HG03558 (cell line): ENCODE data around the gene ENDOG.
A peak's percentile ranks its signal among the peaks of the same experiment; 100 is the strongest.
"Not testable (repeated sequence)": the region's sequence is repeated elsewhere in the genome, so short reads cannot be mapped to it uniquely, and the experiment has no call there.

Experiments
- ATAC-seq: cut with Tn5 transposase; IDR thresholded peaks from one replicate; pipeline ENCODE4 v1.9.1; 2021; ENCODE audit warnings: moderate number of reproducible peaks; ENCODE audit not compliant: unreplicated experiment; ENCODE audit errors: extremely low read depth

ENDOG gene

DNA sequence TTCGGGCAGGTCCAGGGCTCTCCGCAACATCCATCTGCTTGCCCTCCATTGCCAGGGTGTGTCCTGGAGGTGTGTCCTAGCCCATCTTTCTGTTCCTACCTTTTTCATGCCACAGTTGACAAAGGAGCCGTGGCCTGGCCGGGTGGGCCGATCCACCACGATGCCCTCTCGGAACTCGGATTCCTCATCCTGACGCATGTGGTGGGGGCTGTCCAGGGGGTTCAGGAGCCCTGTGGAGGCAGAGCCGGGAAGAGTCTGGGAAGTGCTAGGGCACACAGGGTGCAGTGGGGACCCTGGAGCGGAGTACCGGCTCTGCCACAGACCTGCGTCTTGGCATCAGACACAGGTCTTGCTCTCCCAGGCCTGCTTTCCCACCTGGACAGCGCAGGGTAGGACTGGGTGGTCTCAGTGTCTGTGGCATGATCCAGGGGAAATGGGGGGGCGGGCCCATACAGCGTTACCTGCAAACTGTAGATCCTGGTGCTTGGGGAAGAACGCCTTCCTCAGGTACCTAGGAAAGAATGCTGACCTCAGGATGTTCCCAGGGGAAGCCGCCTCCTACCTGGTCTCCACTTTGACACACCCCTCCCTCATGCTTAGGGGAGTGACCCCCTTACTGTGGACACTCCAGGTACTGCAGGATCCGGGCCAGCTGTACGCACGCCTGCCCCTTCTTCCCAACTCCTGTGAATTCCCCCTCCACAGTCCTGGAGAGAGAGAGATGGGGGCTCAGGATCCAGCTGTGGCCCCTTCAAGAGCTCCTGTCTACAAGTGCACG, 7.8 kb downstream of the ENDOG start:
- no peak for ATAC-seq

DNA sequence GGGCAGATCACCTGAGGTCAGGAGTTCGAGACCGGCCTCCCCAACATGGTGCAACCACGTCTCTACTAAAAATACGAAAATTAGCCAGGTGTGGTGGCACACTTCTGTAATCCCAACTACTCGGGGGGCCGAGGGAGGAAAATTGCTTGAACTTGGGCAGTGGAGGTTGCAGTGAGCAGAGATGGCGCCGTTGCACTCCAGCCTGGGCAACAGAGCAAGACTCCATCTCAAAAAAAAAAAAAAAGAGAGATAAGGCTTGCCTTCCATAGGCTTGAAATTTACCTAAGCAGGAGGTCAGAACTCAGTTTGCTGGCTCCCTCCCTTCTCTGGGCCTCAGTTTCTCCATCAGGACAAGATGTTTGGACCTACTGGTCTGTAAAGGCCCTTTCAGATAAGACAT, 10.0 kb downstream of the ENDOG start:
- ATAC-seq = no peak

DNA sequence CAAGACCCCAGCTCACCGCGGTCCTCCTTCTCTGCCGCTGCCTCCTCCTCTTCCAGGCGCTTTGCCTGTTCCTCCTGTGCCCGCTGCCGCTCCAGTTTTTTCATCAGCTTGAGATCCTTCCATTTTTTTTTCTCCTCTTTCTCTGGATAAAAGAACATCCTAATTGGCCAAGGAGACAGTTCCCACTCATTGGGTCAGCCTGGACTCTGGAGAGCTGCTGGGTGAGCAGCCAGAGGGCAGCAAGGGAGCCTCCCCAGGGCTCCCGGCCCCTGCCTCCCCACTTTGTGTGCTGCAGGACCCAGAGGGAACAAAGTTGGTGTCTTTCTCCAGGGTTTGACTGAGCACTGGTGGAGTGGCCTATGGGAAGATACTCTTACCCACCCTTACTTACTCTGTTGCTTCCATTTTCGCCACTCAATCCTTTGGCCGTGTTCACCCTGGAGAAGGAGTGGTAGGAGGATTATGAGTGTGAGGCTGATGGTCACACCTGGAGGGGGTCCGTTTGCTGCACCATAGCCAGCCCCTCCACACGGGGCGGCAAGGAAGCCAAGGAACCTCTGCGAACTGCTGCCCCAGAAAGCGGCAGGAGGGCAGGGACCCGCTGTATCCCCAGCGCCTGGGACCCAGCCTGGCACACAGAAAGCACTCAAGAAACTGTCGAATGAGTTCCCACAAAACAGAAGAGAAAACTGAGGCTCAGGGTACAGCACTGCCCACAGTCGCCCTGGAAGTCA, 10.6 kb downstream of the ENDOG start:
- ATAC-seq = no peak

DNA sequence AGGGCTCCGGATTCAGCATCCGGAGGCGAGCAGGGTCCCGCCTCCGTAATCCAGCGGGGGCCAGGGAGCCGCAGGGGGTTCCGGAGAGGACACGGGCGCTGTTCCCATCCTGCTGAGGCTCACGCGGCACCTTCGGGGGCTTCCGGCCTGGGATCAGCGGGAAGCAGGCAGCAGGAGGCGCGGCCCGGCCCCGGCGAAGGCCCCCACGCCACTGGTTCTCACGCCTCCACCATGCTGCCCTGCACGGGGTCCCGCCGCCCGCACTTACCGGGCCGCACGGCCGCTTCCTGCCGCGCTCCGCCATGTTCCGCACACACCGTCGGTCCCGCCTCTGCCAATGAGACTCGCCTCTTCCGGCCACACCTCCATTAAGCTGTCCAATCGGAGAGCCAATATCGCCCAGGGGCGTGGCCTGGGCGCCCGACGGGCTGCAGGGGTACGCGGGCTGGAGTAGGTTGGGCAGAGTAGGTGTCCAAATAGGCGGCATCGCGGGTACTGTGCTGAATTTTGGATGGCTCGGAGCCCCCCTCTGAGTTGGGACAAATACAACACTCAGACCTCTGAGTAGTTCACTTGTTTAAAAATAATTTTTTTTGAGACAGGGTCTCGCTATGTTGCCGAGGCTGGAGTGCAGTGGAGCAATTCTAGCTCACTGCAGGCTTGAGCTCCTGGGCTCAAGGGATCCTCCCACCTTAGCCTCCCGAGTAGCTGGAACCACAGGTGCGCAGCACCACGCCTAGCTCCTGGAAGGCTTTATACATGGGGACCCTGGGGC, 11.4 kb downstream of the ENDOG start, which contains the start of gene SPOUT1:
Gene SPOUT1, minus strand, starts transcription at position 318 of the 775 bp plus-strand sequence. Its CDS starts 14 bp downstream, at position 304.
- peak; percentile 79 for ATAC-seq

DNA sequence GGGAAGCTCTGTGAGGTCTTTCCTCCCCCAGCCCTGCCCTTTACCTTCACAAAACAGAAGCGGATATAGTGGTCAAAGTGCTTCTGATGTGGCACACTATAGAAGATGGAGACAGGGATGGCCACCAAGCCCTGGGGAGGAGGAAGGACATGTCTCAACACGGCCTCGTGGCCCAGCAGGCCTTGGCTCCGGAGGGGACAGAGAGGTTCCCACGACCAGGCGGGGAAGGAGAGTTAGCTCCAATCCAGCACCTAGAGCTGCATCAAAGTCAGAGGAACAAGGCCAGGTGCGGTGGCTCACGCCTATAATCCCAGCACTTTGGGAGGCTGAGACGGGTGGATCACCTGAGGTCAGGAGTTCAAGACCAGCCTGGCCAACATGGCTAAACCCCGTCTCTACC, 15.4 kb downstream of the ENDOG start:
- no peak for ATAC-seq

DNA sequence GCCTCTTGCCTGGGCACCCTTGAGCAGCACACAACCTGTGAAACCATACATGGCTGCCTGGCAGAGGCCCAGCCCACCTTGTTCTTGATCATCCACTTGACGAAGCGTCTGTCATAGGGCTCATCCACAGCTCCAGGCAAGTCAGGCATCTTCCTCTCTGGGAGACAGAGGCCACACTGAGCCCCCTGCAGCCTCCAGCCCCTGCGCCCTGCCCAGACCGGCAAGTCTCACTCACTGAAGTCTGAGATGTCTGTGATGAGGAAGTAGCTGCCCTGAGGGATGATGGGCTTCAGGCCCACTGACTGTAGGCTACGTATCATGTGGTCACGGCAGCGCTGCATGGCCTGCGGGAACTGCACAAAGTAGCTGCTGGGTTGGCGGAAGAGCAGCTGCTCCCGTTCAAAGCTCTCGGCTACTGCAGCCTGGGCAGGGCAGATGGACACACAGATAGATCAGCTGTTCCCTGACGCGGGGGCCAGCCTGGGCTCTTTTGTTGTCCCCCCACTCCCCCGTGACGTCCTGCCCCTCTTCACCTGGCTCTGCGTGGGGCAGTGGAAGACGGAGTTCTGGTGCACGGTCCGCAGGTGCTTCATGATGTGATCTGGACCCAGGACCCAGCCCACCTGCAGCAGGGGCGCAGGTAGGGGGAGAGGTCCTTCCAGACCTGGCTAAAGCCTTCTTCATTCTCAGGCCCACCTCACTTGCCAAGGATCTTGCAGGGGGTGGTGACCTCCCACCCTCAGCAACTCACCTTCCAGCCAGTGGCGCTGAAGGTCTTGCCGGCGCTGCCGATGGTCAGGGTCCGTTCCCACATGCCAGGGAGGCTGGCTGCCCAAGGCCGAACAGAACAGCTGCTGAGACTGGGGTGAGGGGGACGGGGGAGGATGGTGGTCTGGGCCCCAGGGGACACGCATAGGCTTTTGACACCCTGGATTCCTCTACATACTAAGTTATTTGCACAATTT, 17.2 kb downstream of the ENDOG start:
- no peak for ATAC-seq

DNA sequence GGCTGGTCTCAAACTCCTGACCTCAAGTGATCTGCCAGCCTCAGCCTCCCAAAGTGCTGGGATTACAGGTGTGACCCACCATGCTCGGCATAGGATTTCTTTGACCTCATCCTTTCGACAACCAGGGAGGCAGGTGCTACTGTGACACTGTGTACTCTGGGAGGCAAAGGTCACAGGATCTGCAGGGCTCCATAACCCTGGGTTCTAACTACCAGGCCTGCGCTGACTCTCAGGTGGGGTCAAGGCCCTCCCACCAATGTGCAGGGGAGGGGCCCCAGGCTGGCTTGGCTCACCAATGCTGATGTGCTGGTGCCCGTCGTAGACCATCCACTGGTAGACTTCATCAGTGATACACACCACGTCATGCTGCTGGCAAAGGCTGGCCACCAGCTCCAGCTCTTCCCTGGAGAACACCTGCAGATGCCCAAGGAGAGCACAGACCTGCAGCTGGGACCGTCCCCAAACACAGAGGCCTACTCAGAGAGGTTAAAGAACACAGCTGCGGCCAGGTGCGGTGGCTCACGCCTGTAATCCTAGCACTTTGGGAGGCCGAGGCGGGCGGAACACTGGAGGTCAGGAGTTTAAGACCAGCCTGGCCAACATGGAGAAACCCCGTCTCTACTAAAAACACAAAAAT, 18.3 kb downstream of the ENDOG start:
- no peak for ATAC-seq

DNA sequence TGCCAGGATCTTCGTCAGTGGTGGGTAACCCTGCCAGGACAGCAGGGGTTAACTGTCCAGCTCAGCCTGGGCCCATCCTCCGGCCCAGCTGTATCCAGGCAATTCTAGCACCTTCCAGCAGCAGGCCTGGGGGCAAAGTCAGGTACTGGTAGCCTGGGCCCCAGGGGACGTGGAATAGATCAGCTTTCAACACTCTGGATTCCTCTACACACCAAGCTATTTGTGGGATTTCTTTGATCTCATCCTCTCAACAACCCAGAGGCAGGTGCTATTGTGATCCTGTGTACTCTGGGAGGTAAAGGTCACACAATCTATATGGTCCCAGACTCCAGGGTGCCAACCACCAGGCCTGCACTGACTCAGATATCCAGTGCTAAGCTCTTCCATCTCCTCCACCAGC, 20.0 kb downstream of the ENDOG start:
- ATAC-seq = no peak

DNA sequence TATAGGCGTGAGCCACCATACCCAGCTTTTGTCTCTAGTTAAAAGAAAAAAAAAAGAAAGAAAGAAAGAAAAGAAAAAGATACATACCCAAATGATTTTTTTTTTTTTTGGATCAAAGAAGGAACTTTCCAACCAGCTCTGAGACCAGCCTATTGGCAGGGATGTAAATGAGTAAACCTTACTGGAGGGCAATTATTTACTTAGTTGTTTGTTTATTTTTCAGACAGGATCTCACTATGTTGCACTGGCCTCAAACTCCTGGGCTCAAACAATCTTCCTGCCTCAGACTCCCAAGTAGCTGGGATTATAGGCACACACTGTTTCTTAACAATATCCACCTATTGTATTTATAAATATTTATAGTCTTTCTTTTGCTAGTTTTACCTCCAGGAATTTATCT, 22.2 kb downstream of the ENDOG start:
- ATAC-seq = no peak

DNA sequence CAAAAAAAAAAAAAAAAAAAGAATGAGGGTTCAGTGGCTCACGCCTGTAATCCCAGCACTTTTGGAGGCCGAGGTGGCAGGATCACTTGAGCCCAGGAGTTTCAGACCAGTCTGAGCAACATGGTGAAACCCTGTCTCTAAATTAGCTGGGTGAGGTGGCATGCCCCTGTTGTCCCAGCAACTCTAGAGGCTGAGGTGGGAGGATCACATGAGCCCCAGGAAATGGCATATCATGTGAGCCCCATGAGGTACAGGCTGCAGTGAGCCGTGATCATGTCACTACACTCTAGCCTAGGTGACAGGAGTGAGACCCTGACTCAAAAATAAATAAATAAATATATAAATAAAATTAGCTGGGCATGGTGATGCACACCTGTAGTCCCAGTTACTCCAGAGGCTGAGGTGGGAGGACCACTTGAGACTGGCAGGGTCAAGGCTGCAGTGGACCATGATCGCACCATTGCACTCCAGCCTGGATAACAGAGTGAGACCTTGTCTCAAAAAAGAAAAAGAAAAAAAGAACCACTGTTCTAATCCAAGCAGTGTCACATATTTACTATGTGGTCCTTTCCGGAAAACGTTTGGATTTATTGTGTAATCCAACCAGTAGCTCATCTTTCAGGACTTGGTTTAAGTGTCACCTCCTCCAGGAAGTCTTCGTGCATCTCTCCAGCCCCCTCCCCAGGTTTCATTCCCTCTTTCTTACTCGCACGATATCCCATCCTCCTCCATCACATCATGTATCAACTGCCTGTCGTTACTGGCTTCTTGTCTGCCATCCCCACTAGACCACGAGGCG, 23.6 kb downstream of the ENDOG start:
- no peak for ATAC-seq

DNA sequence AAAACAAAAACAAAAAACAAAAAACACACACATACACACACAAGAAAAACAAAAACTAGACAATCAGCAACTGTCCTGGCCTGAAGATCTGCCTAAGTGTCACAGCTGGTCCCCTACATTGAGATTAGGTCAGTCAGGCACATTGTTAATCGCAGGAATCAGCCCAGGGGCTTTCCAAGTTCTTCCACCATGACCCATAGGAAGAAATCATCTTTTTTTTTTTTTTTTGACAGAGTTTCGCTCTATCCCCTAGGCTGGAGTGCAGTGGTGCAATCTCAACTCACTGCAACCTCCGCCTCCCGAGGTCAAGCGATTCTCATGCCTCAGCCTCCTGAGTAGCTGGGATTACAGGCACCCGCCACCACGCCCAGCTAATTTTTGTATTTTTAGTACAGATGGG, 24.9 kb downstream of the ENDOG start:
- not testable (repeated sequence) for ATAC-seq

DNA sequence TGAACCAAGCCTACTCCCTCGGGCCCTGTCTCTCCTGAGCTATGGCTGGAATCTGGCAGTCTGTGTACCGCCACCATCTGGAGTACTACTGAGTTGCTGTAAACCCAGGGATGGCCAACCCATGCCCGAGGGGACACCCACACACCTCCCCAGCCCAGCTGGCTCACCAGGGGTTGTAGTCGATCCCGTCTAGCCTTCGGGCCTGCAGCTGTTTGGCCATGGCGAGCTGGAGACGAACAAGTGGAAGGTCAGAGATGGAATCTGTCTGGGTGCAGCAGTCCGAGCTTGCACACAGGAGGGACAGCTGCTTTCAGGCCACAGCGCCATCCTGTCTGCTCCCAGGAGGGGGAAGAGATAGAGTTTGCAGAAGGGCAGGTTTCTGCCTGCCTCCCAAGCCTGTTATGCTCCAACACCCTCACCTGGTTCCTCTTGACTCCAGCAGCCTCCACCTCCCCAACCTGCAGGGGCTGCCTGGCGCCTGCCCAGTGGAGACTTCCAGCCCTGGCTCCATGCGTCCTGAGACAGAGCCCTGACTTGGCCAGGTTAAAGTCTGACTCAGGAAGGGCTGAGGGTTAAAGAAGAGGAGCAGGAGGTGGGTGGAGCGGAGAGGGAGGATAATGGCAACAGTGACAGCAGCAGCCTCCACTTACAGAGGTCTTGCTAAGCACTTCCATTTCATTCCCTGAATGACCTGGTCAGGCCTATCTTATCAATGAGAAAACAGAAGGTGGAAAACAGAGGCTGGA, 27.1 kb downstream of the ENDOG start:
- no peak for ATAC-seq

DNA sequence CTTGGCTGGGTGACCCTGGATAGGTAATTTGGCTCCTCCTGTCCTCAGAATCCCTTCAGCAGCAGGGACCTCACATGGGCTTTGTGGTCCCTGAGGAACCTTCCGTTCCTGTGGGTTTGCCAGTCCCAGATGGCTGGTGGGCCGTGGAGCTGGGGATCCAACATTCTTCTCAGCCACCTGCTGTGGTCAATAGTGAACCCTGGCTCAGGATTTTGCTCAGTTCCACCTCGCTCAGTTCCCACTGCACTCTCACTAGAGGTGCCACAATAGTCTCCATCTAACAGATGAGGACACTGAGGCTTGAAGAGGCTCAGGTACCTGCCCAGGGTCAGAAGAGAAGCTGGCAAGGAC, 28.4 kb downstream of the ENDOG start:
- ATAC-seq = no peak

DNA sequence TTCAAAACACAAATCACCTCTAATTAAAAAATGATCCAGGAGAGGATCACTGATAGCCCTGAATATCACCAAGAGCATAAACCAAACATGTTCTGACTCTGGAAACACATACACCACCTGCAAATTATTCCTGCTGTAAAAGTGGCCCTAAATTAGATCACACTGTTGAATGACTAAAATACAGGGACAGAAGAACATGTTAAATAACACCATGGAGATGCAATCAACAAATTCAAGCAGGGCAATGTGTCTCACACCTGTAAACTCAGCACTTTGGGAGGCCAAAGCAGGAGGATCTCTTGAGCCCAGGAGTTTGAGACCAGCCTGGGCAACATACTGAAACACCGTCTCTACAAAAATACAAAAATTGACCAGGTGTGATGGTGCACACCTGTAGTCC, 29.5 kb downstream of the ENDOG start:
- ATAC-seq = no peak

DNA sequence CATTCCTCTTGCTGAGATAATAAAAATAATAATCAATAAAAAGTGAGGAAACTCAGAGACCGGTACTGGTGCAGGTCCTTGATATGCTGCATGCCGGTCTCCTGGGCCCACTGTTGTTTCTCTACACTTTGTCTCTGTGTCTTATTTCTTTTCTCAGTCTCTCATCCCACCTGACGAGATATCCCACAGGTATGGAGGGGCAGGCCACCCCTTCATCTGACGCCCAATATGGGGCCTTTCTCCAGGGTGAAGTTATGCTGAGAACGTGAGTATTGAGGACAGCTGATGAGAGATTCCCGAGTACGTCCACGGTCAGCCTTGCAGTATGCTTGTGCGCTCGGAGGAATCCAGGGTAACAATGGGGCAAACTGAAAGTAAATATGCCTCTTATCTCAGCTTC, 32.7 kb downstream of the ENDOG start:
- ATAC-seq = not testable (repeated sequence)

DNA sequence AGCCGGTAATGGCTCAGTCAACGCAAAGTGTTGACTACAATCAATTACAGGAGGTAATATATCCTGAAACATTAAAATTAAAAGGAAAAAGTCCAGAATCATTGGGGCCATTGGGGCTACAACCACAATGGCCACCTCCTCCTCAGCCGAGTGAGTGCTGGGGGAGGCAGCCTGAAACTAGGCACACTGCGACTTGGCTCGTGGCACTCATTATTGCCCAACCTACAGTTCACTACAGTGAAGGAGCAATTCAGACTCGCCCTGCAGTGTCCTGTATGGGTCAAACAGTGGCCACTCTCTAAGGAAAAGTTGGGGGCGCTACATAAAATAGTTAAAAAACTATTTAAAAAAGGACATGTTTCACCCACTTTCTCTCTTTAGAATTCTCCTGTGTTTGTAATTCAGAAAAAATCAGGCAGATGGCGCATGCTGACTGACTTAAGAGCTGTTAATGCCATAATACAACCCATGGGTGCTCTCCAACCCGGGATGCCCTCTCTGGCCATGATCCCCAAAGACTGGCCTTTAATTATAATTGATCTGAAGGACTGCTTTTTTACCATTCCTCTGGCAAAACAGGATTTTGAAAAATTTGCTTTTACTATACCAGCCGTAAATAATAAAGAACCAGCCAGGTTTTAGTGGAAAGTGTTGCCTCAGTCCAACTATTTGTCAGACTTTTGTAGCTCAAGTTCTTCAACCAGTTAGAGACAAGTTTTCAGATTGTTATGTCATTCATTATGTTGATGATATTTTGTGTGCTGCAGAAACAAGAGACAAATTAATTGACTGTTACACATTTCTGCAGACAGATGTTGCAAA, 33.7 kb downstream of the ENDOG start:
- ATAC-seq = not testable (repeated sequence)

DNA sequence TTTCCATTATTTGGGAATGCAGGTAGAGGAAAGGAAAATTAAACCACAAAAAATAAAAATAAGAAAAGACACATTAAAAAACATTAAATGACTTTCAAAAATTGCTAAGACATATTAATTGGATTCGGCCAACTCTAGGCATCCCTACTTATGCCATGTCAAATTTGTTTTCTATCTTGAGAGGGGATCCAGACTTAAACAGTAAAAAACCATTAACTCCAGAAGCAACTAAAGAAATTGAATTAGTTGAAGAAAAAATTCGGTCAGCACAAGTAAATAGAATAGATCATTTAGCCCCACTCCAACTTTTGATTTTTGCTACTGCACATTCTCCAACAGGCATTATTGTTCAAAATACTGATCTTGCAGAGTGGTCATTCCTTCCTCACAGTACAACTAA, 34.3 kb downstream of the ENDOG start:
- ATAC-seq = not testable (repeated sequence)
